ENCODE data around the gene ADGRD2.

DNA sequence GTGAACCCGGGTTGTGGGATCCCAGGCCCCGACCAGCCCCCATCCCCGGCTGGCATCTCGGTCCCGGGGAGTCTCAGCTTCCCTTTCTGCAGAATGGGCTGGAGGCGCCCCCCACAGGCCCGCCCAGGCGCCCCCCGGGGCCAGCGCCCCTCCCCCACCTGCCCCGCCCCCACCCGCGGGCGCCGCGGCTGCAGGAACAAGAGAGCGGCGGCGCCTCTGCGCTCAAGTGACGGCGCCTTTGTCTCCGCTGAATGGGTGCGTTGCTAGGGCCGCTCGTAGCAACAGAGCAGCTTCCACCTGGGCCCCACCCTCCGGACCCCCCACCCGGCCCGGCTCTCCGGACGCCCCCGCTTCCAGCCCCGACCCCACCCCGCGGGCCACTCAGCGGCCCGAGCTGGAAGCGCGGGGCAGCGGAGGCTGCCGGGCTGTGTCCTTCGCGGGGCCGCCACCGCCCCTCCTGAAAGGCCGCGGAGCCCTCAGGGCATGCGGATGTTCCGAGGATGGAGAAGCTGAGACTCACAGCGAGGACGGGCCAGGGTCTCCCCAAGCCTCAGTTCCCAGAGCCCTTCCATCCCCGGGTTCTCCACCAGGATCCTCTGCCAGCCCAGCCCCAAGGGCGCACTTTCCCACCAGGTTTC, 27.5 kb downstream of the ADGRD2 start:
- TF ChIP-seq, protein P1, sequence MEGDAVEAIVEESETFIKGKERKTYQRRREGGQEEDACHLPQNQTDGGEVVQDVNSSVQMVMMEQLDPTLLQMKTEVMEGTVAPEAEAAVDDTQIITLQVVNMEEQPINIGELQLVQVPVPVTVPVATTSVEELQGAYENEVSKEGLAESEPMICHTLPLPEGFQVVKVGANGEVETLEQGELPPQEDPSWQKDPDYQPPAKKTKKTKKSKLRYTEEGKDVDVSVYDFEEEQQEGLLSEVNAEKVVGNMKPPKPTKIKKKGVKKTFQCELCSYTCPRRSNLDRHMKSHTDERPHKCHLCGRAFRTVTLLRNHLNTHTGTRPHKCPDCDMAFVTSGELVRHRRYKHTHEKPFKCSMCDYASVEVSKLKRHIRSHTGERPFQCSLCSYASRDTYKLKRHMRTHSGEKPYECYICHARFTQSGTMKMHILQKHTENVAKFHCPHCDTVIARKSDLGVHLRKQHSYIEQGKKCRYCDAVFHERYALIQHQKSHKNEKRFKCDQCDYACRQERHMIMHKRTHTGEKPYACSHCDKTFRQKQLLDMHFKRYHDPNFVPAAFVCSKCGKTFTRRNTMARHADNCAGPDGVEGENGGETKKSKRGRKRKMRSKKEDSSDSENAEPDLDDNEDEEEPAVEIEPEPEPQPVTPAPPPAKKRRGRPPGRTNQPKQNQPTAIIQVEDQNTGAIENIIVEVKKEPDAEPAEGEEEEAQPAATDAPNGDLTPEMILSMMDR (IDR thresholded peaks at IDR 0.05), result no peak
- TF ChIP-seq POLR2A (IDR thresholded peaks at IDR 0.05), result no peak

Data from lower leg skin (tissue), 3 donors.